ENCODE data around the gene EEF2KMT.

- TF ChIP-seq EP300 (IDR thresholded peaks at IDR 0.05) (no peak), CTCF (IDR thresholded peaks at IDR 0.05) (no peak), POLR2A (IDR thresholded peaks at IDR 0.05) (no peak)
These were observed 61.1 kb downstream of the EEF2KMT start for GRCh38 chr16:5036228-5037156.

All from upper lobe of left lung (tissue), 4 donors.